ENCODE results near the gene RNF187. TPM values are rescaled to one million over a fixed set of nuclear protein-coding genes. Genes with fewer than 3 reads are reported as not detected.
A peak's percentile ranks its signal among the peaks of the same experiment; 100 is the strongest.

Gene RNF187
- 65.5 and 81.3 TPM in 2 replicates for total RNA-seq

- DNase-seq (ENCODE audit: extremely low read depth, low read depth, low spot score), result no peak
Observed at GRCh38 chr1:228487336-228488124, at the start of gene RNF187. Gene RNF187 (plus strand): TSS chr1:228487382.

DNA sequence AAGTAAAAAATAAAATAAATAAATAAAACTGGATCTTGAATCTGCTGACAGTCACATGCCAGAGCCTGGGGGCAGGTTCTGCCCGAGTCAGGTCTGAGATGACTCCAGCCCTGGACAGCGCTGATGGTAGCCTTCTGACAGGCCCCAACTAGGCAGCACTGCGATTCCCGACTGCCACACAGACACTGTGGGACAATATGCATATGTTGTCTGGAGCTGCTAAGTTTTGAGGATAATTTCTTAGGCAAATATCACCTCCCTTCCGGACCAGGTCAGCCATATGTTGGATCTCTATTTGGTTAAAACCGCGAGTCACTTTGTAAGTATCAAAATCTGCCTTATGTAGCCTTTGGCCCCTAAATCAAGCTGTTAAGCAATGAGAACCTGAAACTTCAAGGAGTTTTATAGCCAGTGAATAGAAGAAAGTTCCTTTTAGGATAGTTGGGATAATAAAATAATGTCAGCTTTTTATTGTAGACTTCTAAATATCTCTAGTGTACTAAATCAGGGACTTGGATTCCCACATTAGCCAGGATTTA lies 49.7 kb upstream of the RNF187 start:
- DNase-seq (ENCODE audit: extremely low read depth, low read depth, low spot score), result no peak

- DNase-seq (ENCODE audit: extremely low read depth, low read depth, low spot score), result no peak
Observed at GRCh38 chr1:228438266-228438665, 48.9 kb upstream of the RNF187 start.

DNA sequence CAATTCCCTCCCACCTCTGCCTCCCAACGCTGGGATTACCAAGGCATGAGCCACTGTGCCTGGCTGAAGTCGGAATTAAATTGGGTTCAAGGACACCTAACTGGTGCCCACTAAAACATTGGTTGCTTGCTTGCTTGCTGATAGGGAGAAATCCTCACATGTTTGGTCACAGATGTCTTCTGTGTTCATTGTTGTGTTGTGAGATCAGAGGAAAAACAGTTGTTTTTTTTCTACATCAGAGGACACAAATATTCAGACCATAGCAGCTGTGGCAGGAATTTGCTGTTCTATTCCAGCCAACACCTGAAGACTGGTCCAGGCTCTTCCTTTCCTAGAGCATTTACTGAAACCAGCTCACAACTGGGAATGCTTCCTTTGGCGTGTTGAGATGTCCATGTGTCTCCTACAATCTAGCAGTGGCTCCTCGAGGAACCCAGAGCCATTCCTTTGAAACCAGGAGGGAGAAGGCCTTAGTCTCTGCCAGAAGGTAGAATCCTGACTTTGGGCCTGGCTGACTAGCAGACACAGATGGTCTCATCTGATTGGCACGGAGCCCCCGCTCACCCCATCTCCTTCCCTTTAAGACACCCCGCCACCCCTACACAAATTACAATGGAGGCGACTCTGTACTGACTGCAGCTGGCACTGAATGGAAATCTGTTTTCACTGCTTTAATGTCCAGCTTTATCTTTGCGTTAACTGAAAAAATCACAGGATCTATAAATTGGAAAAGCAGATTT lies 46.3 kb upstream of the RNF187 start:
- DNase-seq (ENCODE audit: extremely low read depth, low read depth, low spot score), result no peak

DNA sequence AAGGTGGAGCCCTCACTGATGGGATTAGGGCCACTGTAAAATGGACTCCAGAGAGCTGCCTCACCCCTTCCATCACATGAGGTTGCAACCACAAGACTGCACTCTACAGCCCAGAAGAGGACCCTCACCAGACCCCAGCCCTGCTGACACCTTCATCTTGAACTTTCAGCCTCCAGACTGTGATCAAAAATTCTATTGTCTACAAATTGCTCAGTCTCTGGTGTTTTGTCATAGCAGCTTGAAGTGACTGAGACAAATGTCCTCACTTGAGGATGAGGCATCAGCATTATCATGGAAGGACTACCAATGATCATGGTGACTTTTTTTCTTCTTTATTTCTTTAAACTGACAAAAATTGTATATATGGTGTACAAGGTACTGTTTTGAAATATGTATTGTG lies 43.8 kb upstream of the RNF187 start:
- DNase-seq (ENCODE audit: extremely low read depth, low read depth, low spot score), result no peak

DNA sequence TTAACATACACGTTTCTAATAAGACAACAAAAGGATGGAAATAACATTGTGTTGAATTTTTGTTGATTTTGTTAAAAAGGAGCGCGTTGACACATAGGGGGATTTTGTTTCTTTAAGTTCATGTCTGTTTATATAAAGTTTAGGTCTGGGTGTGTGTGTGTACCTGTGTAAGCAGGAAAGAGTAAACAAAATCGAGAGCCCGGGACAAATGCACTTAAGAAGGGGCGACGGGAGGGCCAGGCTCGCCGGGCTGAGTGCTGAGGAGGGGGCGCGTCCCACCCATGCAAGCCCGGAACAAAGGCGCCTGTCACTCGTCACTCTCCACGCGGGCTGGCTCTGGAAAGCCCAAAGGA lies 41.7 kb upstream of the RNF187 start:
- DNase-seq (ENCODE audit: extremely low read depth, low read depth, low spot score), result no peak

DNA sequence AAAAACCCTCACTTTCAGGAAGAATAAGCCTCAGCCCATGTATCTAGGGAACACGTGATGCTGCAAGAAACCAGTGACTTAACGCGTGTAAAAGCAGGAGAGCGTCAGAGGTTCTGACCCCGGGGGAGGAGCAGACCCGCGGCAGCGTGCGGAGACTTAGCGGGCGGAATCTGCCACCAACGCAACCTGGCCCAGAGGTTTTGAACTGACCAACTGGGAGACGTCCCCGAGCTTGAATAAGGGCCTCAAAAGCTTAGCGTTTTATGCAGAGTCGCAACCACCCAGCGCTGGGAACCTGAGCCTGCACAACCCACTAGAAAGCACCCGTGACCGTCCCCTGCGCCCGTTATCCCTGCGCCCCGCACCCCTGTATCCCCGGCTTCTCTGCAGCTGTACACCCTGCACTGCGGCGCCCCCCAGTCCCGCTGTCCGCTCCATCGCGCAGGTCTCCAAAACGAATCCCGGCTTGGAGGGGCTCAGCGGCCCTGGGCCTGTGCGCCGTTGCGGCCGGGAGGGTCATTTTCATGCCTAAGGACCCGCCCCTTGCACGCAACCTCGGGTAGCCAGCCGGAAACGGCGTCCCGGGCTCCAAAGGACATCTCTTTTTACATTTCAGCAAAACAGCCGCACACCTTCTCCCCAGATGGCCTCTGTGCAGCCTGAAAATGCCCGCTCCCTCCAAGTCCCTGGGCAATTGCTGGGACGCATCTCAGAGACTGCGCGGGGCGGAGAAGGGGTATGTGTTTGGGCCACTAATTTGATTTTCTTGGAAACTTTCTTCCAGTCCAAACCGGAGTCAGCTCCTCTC lies 41.1 kb upstream of the RNF187 start:
- DNase-seq (ENCODE audit: extremely low read depth, low read depth, low spot score), result no peak

DNA sequence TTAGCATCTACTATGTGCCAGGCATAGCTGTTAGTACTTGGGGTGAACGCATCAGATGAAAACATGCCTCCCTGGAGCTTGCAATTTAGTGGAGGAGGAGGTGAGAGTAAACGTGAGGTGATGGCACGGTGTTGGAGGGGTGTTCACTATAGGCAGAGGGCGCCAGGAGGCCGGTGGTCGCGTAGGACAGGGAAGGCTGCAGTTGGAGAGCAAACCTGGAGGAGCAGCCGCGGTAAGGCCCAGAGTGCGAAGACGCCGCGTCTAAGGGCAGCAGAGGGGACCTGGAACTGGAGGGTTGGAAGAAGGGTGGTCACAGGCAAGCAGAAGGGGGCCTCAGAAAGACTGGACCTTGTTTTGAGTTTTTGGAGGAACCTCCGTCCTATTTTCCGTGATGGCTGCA lies 40.3 kb upstream of the RNF187 start:
- DNase-seq (ENCODE audit: extremely low read depth, low read depth, low spot score), result no peak

DNA sequence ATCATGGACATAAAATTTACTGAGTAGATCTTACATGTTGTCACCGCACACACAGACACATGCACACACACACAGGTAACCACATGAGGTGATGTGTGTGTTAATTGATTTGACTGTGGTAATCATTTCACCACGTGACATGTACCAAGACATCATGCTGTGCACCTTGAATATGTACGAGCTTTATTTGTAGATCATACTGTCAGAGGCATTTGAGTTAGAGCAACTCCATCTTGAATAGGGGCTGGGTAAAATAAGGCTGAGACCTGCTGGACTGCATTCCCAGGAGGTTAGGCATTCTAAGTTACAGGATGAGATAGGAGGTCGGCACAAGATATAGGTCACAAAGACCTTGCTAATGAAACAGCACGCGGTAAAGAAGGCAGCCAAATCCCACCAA lies 38.8 kb upstream of the RNF187 start:
- DNase-seq (ENCODE audit: extremely low read depth, low read depth, low spot score), result no peak

- no peak for DNase-seq (ENCODE audit: extremely low read depth, low read depth, low spot score)
Observed at GRCh38 chr1:228450200-228450599, 37.0 kb upstream of the RNF187 start.

GRCh38 chr1:228452194-228453021 lies 34.8 kb upstream of the RNF187 start:
- DNase-seq (ENCODE audit: extremely low read depth, low read depth, low spot score), result no peak

GRCh38 chr1:228453022-228453560 lies 34.1 kb upstream of the RNF187 start:
- no peak for DNase-seq (ENCODE audit: extremely low read depth, low read depth, low spot score)

DNA sequence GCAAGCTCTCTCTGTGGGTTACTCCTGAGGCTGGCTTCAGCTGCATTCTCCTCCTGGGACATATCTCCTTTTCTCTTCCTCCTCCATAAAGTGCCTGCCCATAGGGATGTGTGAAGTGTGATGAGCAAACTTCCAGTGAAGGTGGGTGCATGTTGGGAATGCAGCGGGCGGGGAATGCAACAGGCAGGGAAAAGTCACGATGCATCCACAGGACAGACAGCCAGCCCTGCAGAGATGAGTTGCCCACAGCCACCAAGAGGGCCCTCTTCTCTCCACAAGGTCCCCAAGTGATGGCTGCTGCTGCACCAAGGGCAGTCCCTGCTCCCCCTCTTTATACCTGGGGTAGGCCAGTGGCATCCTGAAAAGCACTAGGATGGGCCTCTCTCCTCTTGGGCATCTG lies 33.6 kb upstream of the RNF187 start:
- no peak for DNase-seq (ENCODE audit: extremely low read depth, low read depth, low spot score)

GRCh38 chr1:228454238-228454637 lies 32.9 kb upstream of the RNF187 start:
- no peak for DNase-seq (ENCODE audit: extremely low read depth, low read depth, low spot score)

DNA sequence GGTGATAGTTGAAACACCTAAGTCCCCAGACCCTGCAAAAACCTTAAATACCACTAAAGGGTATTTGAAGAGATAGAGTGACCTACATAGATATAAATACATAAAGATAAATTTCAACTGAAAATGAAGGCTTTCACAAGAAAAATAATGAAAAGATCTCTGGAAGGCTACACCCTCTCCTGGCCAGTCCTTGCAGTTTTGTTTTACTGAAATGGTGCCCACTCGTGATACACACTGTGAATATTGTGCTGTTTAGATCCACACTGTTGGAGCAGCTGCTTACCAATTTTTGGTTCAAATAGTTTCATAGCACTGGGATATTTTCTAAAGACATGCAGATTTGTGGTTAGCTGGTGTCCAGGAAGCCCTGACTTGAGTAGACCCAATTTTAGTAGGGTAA lies 31.5 kb upstream of the RNF187 start:
- DNase-seq (ENCODE audit: extremely low read depth, low read depth, low spot score), result no peak

- no peak for DNase-seq (ENCODE audit: extremely low read depth, low read depth, low spot score)
Observed at GRCh38 chr1:228456252-228457016, 30.7 kb upstream of the RNF187 start.

DNA sequence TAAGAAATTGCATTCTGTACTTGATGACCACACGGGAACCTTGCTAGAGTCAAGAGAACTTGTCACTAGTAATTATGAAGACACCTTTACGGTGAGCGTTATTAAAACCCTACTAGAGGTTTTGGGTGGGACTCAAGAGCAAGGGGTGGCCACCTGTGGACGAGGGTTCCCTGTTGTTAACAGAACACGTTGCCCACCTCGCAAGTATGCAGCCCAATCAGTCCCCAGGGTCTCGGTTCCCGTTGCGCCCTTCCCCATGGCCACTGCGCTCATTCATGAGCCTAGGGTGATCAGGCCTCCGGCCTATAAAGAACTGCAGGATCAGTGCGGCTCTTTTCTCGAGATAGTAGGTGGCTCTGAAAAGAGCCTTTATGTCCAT lies 30.2 kb upstream of the RNF187 start:
- no peak for DNase-seq (ENCODE audit: extremely low read depth, low read depth, low spot score)

DNA sequence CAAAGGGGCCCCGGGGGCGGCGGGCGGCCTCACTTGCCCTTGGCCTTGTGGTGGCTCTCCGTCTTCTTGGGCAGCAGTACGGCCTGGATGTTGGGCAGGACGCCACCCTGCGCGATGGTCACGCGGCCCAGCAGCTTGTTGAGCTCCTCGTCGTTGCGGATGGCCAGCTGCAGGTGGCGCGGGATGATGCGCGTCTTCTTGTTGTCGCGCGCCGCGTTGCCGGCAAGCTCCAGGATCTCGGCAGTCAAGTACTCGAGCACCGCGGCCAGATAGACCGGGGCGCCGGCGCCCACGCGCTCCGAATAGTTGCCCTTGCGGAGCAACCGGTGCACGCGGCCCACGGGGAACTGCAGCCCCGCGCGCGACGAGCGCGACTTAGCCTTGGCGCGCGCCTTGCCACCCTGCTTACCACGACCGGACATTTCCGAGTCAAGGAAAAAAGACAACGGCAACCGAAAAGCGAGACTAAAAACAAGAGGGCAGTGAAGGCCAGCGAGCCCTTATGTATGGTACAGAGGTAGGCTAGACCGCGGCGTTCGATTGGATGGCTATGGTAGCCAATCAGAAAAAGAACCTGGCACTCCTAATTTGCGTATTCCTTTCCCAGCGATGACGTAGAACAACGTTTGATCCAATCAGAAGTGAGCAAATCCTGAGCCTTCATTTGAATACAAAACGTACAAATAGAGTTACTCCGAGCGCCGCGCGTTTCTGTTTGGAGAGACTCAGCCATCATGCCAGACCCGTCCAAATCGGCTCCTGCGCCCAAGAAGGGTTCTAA lies 29.6 kb upstream of the RNF187 start:
- DNase-seq (ENCODE audit: extremely low read depth, low read depth, low spot score), result peak; percentile 99
